Muscle of leg (tissue), 11 donors: Measurements from ENCODE around the gene CDK6. TPM values are rescaled to one million over a fixed set of nuclear protein-coding genes. Genes with fewer than 3 reads are reported as not detected.

Experiments
- DNase-seq: peaks from one replicate; pipeline ENCODE4 v3.0.0; 2013
- H3K27ac ChIP-seq: one replicate; pipeline ENCODE4 v1.5.1; 2013; ENCODE audit warnings: mild to moderate bottlenecking, low read length, control low read depth
- H3K27me3 ChIP-seq: one replicate; pipeline ENCODE4 v1.6.1; 2013; ENCODE audit warnings: low read length; ENCODE audit not compliant: control insufficient read depth, insufficient read depth
- H3K36me3 ChIP-seq: one replicate; pipeline ENCODE4 v1.6.1; 2013; ENCODE audit warnings: low read length; ENCODE audit not compliant: control insufficient read depth, insufficient read depth
- H3K4me1 ChIP-seq: one replicate; pipeline ENCODE4 v1.6.1; 2013; ENCODE audit warnings: low read length; ENCODE audit not compliant: control insufficient read depth, insufficient read depth
- H3K4me3 ChIP-seq: one replicate; pipeline ENCODE4 v1.5.1; 2013; ENCODE audit warnings: low read length, control low read depth
- H3K9me3 ChIP-seq: replicated peaks from 2 replicates; pipeline ENCODE4 v1.6.1; 2013; ENCODE audit warnings: low read depth, low read length; ENCODE audit not compliant: control insufficient read depth
- WGBS: methylation state at CpG from one replicate; pipeline ENCODE4 v1.1.5; 2013; ENCODE audit warnings: missing lambda C conversion rate; ENCODE audit not compliant: insufficient coverage; 5-methylcytosine and 5-hydroxymethylcytosine counted together
- polyA plus RNA-seq, 8 donors: library from polyadenylated mRNA; unstranded; fragments of 120-200 nt; gene quantifications; one replicate each; pipeline versions ENCODE4 v1.2.1 to v1.2.3, GENCODE V29; 2013; ENCODE audit warnings: inconsistent platforms in 1 of 8, low replicate concordance in 1 of 8; ENCODE audit not compliant: insufficient read length in 8 of 8, insufficient read depth in 1 of 8
- total RNA-seq: library from RNA; stranded (reverse); fragments of 120-200 nt; gene quantifications from one replicate; pipeline ENCODE4 v1.2.4, GENCODE V29; 2013

CDK6 gene
- total and polyA plus RNA-seq, 9 donors: 36.4 to 77.0 (median 54.0) TPM

- Histone ChIP-seq H3K4me1 (peaks cover 19% of the 10 kb centered on the region), H3K9me3 (no peaks in the 10 kb centered on the region), H3K36me3 (peaks cover 18% of the 10 kb centered on the region), H3K27me3 (no peaks in the 10 kb centered on the region), H3K4me3 (no peak overlapping the region), H3K27ac (peak overlapping the region; percentile 84)
- WGBS: 88% methylated on average over 3 of the region's 4 CpGs
- DNase-seq: no peak
These were observed 119.4 kb downstream of the CDK6 start for GRCh38 chr7:92716825-92717580.

GRCh38 chr7:92715963-92716362 is 120.4 kb downstream of the CDK6 start:
- peaks cover 13% of the 10 kb centered on the region for H3K4me1 ChIP-seq

GRCh38 chr7:92714767-92715166 is 121.6 kb downstream of the CDK6 start:
- Histone ChIP-seq H3K27ac (no peak overlapping the region), H3K27me3 (no peaks in the 10 kb centered on the region), H3K4me3 (no peak overlapping the region), H3K9me3 (no peaks in the 10 kb centered on the region), H3K36me3 (peaks cover 11% of the 10 kb centered on the region), H3K4me1 (peaks cover 7% of the 10 kb centered on the region)
- no peak for DNase-seq
- WGBS: 67% methylated on average over 1 of the region's 3 CpGs

More at GRCh38 chr7:92715963-92716362, 120.4 kb downstream of the CDK6 start:
- Histone ChIP-seq H3K9me3 (no peaks in the 10 kb centered on the region), H3K36me3 (peaks cover 13% of the 10 kb centered on the region), H3K27me3 (no peaks in the 10 kb centered on the region), H3K27ac (no peak overlapping the region), H3K4me3 (no peak overlapping the region)
- no peak for DNase-seq
- 100% methylated on average over 2 of the region's 2 CpGs for WGBS

- no peaks in the 10 kb centered on the region for H3K9me3 ChIP-seq
- H3K27ac ChIP-seq: no peak overlapping the region
- H3K4me1 ChIP-seq: peaks cover 7% of the 10 kb centered on the region
- no peak for DNase-seq
- H3K27me3 ChIP-seq: no peaks in the 10 kb centered on the region
- no peak overlapping the region for H3K4me3 ChIP-seq
- H3K36me3 ChIP-seq: peaks cover 11% of the 10 kb centered on the region
- WGBS: 77% methylated on average over 1 of the region's 3 CpGs
These were observed 122.1 kb downstream of the CDK6 start for GRCh38 chr7:92714280-92714679.

GRCh38 chr7:92709912-92710311 is 126.5 kb downstream of the CDK6 start:
- Histone ChIP-seq H3K27ac (no peak overlapping the region), H3K36me3 (peaks cover 8% of the 10 kb centered on the region), H3K4me1 (no peaks in the 10 kb centered on the region), H3K4me3 (no peak overlapping the region), H3K9me3 (peaks cover 6% of the 10 kb centered on the region), H3K27me3 (no peaks in the 10 kb centered on the region)
- DNase-seq: no peak
- no CpG with 5 or more reads among the region's 4 CpGs for WGBS

- no CpG with 5 or more reads among the region's 2 CpGs for WGBS
- peaks cover 6% of the 10 kb centered on the region for H3K36me3 ChIP-seq
These were observed 127.2 kb downstream of the CDK6 start for GRCh38 chr7:92709150-92709549.

GRCh38 chr7:92708111-92709042 is 128.0 kb downstream of the CDK6 start:
- H3K27ac ChIP-seq: no peak overlapping the region
- peaks cover 6% of the 10 kb centered on the region for H3K9me3 ChIP-seq
- no peak overlapping the region for H3K4me3 ChIP-seq
- H3K27me3 ChIP-seq: no peaks in the 10 kb centered on the region
- no peaks in the 10 kb centered on the region for H3K4me1 ChIP-seq
- no CpG with 5 or more reads among the region's 5 CpGs for WGBS
- H3K36me3 ChIP-seq: peaks cover 4% of the 10 kb centered on the region
- DNase-seq: no peak

More at GRCh38 chr7:92709150-92709549, 127.2 kb downstream of the CDK6 start:
- Histone ChIP-seq H3K27ac (no peak overlapping the region), H3K4me1 (no peaks in the 10 kb centered on the region), H3K4me3 (no peak overlapping the region), H3K9me3 (peaks cover 6% of the 10 kb centered on the region), H3K27me3 (no peaks in the 10 kb centered on the region)
- DNase-seq: no peak

- no peak overlapping the region for H3K4me3 ChIP-seq
- DNase-seq: no peak
- no peaks in the 10 kb centered on the region for H3K4me1 ChIP-seq
- no peak overlapping the region for H3K27ac ChIP-seq
- H3K36me3 ChIP-seq: peaks cover 4% of the 10 kb centered on the region
- WGBS: no CpG with 5 or more reads among the region's 3 CpGs
- H3K27me3 ChIP-seq: no peaks in the 10 kb centered on the region
- H3K9me3 ChIP-seq: peaks cover 6% of the 10 kb centered on the region
These were observed 128.9 kb downstream of the CDK6 start for GRCh38 chr7:92707435-92707834.

- H3K9me3 ChIP-seq: peaks cover 6% of the 10 kb centered on the region
- no peaks in the 10 kb centered on the region for H3K27me3 ChIP-seq
- no peak overlapping the region for H3K27ac ChIP-seq
- peaks cover 4% of the 10 kb centered on the region for H3K36me3 ChIP-seq
- DNase-seq: no peak
- no CpG with 5 or more reads among the region's 2 CpGs for WGBS
- no peaks in the 10 kb centered on the region for H3K4me1 ChIP-seq
- no peak overlapping the region for H3K4me3 ChIP-seq
These were observed 129.8 kb downstream of the CDK6 start for GRCh38 chr7:92706563-92706962.

GRCh38 chr7:92705831-92706230 is 130.5 kb downstream of the CDK6 start:
- Histone ChIP-seq H3K27ac (no peak overlapping the region), H3K27me3 (no peaks in the 10 kb centered on the region), H3K9me3 (peaks cover 6% of the 10 kb centered on the region), H3K36me3 (peaks cover 4% of the 10 kb centered on the region), H3K4me3 (no peak overlapping the region), H3K4me1 (peaks cover 2% of the 10 kb centered on the region)
- WGBS: no CpG with 5 or more reads among the region's 1 CpG
- no peak for DNase-seq
